NCI-H2196 (cell line): ENCODE results near the gene GRID1.
A peak's percentile ranks its signal among the peaks of the same experiment; 100 is the strongest.

Source experiments
- DNase-seq: peaks from one replicate; lab custom pipeline; 2025; ENCODE audit not compliant: unreplicated experiment; lab: John Stamatoyannopoulos, UW

The GRID1 gene

DNA sequence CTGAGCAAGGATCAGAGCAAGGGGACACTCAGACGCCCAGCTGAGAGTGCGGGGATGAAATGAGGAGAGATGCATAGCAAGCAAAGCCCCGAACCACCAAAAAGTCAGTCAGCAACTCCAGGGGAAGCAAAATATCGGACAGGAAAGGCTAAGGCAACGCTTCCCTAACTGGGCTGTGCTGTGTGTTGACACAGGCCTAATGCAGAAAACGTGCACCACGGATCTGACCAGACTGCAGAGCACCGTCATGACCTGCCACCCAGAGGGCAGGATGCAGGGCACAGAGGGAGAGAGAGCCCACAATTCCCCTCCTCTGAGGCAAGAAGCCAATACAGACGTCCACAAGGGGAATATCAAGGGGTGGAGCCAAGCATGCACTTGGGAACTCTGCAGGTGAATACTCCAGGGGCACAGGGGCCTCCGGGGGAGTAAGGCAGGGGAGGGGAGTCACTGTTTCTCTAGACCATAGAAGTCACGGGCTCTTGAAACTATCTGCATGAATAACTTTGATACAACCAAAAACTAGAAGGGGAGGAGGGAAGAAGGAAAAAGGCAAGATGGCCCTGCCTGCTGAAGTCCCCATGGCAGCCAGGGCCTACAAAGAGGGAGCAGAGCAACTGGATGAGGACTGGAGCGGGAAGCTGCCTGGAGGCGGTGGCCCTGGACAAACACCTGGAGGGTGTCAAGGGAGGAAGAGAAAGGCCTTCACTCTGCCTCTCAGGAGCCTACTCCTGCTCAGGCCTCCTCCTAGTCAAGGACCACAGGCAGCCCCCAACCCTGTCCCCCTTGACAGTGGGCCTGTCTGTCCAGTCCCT is 26.2 kb downstream of the GRID1 start:
- no peak for DNase-seq

GRCh38 chr10:86339226-86339865 is 27.2 kb downstream of the GRID1 start:
- DNase-seq: no peak

- DNase-seq: no peak
Measured at GRCh38 chr10:86337121-86337601, 29.4 kb downstream of the GRID1 start.

- DNase-seq: no peak
Measured at GRCh38 chr10:86336341-86336740, 30.3 kb downstream of the GRID1 start.

DNA sequence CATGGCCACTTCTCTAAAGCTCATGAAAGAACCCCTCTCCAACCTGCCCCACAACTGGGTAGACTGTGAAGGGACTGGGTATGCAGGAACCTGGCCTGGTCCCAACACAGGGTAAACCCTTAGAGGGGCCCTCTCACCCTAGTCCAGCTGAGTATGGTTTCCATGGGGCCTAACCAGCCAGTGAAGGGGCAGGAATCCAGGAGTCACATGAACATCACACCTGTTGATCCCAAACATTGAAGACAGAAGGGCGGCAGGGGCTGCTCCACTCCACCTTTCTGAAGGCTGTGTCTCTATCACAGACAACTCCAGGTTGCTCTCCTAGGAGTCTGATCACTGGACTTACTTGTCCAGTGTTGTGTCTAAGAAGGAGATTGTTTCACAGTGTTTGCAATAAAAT is 30.8 kb downstream of the GRID1 start:
- no peak for DNase-seq

- no peak for DNase-seq
Measured at GRCh38 chr10:86335257-86335656, 31.3 kb downstream of the GRID1 start.

DNA sequence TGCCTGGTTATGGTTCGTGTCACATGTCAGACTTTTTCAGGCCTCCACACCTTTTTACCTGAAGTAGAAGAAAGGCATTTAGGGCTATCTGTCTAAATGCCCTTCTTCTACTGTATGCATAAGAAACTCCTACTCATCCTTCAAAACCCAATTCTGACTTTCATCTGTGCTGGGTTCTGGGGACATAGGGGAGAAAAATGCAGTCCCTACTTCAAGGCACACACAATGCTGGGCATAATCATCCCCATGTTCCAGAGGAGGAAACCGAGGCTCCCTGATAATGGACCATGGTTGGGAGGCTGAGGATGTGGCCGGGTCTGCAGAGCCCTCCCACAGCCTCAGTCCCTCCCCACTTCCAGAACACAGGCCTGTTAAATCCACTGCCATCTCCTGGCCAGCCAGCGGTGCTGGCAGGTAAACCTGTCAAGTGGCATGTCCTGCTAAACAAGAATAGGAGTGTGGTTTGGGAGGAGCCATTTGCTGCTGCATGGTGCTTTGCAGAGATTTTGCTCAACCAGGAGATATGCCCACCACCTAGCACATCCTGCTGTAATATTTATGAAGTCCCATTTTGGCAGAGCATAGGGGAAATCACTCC is 32.0 kb downstream of the GRID1 start:
- DNase-seq: peak; percentile 13

DNA sequence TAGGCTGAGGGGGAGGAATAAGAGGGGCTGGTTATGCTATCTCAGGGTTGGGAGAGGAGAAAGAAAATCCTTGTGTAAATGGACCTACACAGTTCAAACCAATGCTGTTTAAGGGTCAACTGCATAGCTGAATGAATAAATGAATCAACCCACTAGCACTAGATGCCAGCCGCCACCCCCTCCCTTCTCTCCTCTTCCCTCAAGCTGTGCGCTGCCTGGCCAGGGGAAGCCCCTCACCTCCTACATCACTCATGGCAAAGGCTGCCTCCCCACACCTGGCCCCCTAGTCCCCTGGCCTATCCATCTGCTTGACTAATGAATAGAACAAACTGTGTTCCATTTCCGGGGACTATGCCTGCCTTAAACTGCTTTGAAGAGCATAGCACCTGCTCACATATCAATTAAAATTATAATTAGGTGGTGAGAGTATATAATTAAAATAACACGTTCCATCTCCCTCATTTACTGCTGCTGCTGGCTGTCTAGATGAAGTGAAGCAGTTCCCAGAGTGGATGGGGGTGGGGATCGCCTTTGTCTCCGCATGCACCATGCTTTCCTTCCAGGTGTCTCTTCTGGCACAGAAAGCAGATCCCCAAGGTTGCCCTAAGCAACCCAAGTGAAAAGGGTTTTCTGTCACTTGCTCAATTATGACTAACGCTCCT is 32.6 kb downstream of the GRID1 start:
- peak; percentile 4 for DNase-seq

DNA sequence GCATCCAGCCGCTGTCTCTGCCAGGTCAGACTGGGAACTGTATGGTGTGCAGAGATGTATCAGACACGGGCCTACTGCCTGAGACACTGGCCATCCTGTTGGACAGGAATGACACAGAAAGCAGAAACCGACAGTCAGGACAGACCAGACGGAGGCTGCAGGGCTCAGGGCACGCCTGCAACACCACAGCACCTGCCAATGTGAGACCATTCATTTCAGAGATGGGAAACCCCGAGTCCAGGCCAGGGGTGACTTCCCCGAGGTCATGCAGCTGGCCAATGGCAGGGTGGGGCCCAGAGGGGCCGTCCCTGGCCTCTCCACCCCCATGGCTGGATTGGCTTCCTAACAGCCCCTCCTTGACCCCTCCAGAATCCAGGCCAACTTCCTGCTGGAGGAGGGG is 34.7 kb downstream of the GRID1 start:
- DNase-seq: no peak

DNA sequence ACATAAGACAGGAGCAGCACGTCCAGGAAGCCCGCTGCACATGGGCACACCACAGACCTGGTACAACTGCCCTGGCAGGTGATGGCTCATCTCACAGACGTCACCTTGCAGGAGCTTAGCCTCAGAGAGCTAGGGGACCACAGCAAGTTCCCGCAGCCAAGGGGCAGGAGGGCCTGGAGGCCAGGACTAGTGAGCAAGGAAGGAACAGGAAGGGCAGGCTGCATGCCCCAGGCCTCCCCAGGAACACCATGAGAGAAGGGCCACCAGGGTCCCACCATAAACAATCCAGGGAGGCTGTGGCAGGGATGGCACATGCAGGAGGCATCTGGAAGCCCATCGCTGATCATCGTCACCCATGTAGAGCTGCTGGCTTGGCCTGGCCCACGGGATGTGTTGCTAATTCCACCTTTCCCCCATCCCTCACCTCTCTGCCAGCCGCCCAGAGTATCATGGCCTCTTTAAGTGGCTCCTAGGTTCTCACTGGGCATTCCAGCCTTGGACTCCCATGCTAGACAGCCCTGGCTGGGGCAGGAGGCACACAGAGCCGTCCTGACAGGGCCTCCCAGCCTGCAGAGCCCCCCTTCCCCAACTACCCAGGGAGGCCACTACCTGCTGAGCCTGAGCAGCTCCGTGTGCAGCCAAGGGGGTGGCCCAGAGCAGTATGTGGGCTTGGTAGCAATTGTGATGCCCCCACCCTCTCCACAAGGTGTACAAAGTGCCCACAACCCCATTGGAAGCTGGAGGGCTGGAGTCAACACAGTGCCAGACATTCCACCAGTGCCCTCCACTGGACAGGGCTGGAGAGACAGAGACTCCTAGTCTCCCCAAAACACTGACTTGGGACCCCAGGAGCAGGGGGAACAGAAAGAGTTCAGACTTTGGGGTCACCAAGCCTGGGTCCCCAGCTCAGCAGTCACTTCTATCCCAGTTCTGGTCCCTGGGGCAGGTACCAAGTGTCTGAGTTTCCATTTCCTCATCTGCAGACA is 35.5 kb downstream of the GRID1 start:
- no peak for DNase-seq

DNA sequence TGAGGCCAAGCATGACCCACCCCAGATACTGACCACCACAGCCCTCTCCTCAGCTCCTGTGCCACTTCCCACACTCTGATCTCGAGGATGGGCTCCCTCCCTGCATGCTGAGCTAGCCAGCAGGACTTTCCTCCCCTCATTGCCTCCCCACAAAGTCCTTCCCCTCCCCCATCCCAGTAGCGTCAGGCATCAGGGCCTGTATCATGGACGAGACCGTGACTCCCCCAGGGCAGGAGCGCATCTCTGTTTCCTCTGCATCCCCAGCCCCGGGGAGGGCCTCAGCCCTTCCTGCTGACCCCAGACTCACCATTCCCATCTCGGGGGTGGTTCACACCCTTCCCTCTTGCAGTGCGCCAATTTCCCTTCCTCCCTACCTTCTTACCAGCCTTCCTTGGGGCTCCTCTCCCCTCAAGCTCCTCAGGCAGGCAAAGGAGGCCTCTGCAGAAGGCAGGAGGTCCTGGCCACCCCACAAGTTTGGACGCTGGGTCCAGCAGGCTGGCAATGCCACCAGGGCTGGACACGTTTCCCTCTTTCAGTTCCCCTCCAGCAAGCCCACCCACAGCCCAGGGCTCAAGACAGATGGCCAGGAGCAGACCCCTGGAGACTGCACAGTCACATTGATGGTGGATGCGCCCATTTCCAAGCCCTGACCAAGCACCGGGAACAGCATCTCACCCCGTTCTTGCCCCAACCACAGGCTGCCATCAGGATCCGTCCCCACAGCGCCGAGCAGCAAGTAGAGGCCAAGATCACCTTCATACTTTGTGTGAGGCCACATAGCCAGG is 36.5 kb downstream of the GRID1 start:
- DNase-seq: no peak

DNA sequence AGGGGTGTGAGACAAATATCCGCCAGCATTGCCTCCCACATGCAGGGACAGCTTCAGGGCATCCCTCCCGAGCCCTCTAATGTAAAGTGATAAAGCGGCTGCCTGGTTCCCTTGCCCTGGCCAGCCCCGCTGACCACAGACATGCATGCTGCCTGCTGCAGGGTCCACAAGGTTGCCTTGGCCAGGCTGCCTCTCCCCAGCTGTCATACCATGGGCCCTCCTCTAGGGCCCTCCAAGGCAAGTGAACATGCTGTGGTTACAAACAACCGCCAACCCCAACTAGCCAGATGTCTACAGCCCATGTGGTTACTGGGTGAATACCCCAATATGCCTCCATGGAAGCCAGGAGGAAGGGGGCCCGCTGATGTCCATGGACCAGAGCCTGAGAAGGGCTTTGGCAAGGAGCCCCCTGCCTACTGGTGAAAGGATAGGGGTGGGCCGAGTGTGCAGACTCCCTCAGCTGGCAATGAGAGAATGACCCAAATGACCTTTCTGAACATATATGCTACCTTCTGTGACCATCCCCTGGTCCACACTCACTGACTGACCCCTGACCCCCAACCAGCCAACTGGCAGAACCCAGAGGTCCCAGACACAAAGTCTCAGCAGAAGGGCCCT is 37.4 kb downstream of the GRID1 start:
- DNase-seq: no peak

DNA sequence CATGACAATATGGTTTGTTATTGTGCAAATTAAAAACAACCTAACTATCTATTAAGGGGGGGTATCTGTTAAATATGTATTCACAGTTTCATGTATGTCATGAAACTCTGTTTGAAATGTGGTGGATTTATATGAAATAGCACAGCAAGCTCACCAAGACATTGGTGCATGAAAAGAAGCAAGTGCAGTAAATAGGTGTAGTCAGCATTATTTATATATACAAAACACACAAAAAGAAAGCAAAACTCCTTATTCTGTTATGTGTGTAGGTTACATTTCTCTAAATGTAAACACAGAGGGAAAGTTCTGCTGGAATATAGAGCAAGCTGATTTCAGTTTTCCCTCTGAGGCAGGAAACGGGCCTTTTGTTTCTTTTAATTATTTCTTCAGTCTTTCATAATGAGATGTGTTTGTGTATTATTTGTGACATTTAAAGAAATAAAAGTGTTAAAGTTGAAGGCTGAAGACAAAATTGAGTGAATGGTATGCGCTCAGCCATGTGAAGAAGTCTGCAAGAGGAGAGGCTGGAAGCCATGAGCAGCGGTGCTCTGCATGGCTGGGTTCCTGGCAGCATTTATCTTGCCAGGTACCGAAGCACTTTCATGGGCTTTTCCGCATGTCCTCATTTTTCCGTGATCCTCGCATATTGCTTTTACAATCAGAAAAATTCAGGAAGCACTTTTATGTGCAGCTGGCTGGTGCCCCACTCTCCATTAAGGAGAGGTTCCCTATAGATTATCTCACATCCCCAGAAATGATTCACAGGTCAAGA is 38.5 kb downstream of the GRID1 start:
- DNase-seq: no peak

GRCh38 chr10:86325158-86325557 is 41.4 kb downstream of the GRID1 start:
- no peak for DNase-seq

DNA sequence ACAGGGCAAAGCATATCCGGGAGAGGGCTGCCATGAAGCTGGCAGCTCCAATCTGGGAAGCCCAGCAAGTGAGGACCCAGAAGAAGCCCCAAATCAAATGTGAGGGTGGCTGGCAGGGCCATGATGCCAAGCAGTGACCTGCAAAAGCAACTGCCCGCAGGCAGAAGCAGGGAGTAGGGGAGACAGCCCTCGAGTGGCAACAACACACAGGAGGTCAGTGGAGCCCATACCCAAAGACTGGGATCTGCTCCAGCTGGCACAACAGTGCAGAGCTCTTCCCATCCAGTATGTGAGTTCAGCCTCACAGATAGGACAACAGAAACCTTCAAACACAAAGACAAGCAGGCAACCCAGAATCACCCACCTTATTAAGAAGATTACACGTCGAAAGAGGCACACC is 45.0 kb downstream of the GRID1 start:
- no peak for DNase-seq

GRCh38 chr10:86319676-86320075 is 46.9 kb downstream of the GRID1 start:
- no peak for DNase-seq

DNA sequence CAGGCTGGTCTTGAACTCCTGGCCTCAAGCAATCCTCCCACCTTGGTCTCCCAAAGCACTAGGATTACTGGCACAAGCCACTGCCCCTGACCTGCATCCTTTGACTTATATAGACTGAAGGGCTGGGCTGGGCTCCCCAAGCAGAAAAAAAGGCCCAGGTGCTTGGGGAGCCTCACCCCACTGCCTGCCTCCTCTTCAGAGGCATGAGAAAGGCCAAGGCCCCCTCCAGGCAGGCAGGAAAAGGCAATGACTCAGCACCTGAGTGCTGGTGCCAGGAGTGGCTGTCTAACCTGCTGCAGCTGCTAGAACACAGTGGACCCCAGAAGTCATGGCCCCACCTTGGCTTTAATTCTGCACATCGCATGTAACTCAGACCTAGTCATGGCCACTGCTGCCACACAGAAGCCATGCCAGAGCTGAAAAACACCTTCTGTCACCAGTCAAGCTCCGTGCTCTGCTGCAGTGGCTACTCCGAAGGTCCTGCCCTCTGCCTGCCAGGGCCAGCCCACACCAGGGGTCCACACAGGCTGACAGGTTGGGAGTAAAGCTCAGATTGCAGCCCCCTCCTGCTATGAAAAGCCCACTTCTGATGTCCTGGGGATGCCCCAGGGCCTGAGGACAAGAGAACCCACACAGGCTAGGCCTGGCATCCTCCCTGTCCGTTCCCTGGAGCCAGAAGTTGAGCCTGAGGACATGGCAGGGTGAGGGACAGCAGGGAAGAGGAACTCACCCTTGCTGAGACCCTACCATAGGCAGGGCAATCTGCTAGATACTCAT is 48.5 kb downstream of the GRID1 start:
- no peak for DNase-seq

- no peak for DNase-seq
Measured at GRCh38 chr10:86316990-86317389, 49.6 kb downstream of the GRID1 start.
